Measurements from ENCODE around the gene NPM3. TPM values are rescaled to one million over a fixed set of nuclear protein-coding genes. Genes with fewer than 3 reads are reported as not detected.

NPM3 gene
- total and polyA plus RNA-seq, 7 experiments from 2014 or later, result 10.3 to 31.3 (median 15.5) TPM

GRCh38 chr10:101769541-101770180 lies 13.6 kb downstream of the NPM3 start:
- ATAC-seq (no peak), DNase-seq (no peak)
- H3K27me3 ChIP-seq (ENCODE audit: control insufficient read depth in 2 of 2, insufficient read depth in 2 of 2, low read length in 2 of 2), result peaks cover 0 to 14% of the 10 kb centered on the region in 2 donors
- no peak overlapping the region for H3K27ac Mint-ChIP-seq
- no peak overlapping the region for H3K27ac ChIP-seq (ENCODE audit: low read depth, low read length)
- no peaks in the 10 kb centered on the region for H3K9me3 ChIP-seq (ENCODE audit: control insufficient read depth in 2 of 3, low read length in 3 of 3)
- intact Hi-C loops (cut with micrococcal nuclease), result no loop called here
- peaks cover 0 to 8% of the 10 kb centered on the region in 2 donors for H3K4me1 ChIP-seq (ENCODE audit: control insufficient read depth in 2 of 2, insufficient read depth in 2 of 2, low read length in 2 of 2)
- H3K4me1 Mint-ChIP-seq, result peaks cover 3 to 14% (median 12%) of the 10 kb centered on the region in 7 donors
- ChIA-PET CTCF (no interaction called here), POLR2A (no interaction called here)
- peaks cover 38 to 73% (median 41%) of the 10 kb centered on the region in 5 donors for H3K27me3 Mint-ChIP-seq
- H3K36me3 ChIP-seq (ENCODE audit: control insufficient read depth in 2 of 3, insufficient read depth in 3 of 3, low read length in 3 of 3), result no peaks in the 10 kb centered on the region
- no peaks in the 10 kb centered on the region for H3K36me3 Mint-ChIP-seq
- H3K4me3 ChIP-seq (ENCODE audit: low read length), result no peak overlapping the region
- H3K4me3 Mint-ChIP-seq, result no peak overlapping the region
- H3K9me3 Mint-ChIP-seq, result no peaks in the 10 kb centered on the region

DNA sequence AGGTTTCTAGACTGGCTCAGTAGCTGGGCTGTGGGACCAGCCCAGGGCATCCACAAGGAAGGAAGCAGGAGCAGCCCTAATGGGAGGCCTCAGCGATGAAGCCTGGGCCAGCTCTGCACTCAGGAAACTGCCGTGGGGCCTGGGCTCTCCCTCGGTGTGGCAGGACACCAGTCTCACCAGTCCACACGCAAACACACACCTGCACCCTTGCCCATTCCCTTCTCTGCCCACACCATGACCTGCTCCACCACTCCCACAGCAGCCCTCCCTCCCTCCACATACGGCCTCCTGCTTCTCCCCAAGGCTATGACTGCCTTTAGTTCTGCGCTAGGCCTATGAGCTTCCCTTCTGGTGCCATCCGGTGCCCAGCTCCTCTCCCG lies 14.5 kb downstream of the NPM3 start:
- Histone ChIP-seq H3K27me3 (ENCODE audit: control insufficient read depth in 2 of 2, insufficient read depth in 2 of 2, low read length in 2 of 2) (peaks cover 0 to 6% of the 10 kb centered on the region in 2 donors), H3K4me3 (ENCODE audit: low read length) (no peak overlapping the region), H3K4me1 (ENCODE audit: control insufficient read depth in 2 of 2, insufficient read depth in 2 of 2, low read length in 2 of 2) (no peaks in the 10 kb centered on the region), H3K9me3 (ENCODE audit: control insufficient read depth in 2 of 3, low read length in 3 of 3) (no peaks in the 10 kb centered on the region), H3K36me3 (ENCODE audit: control insufficient read depth in 2 of 3, insufficient read depth in 3 of 3, low read length in 3 of 3) (no peaks in the 10 kb centered on the region), H3K27ac (ENCODE audit: low read depth, low read length) (no peak overlapping the region)
- ChIA-PET CTCF (no interaction called here), POLR2A (no interaction called here)
- ATAC-seq (no peak), DNase-seq (no peak)
- Mint-ChIP-seq H3K4me3 (no peak overlapping the region), H3K9me3 (no peaks in the 10 kb centered on the region), H3K27me3 (peaks cover 31 to 66% (median 32%) of the 10 kb centered on the region in 5 donors), H3K27ac (no peak overlapping the region), H3K36me3 (no peaks in the 10 kb centered on the region), H3K4me1 (peaks cover 3 to 5% (median 5%) of the 10 kb centered on the region in 7 donors)
- intact Hi-C loops (cut with micrococcal nuclease), result no loop called here

DNA sequence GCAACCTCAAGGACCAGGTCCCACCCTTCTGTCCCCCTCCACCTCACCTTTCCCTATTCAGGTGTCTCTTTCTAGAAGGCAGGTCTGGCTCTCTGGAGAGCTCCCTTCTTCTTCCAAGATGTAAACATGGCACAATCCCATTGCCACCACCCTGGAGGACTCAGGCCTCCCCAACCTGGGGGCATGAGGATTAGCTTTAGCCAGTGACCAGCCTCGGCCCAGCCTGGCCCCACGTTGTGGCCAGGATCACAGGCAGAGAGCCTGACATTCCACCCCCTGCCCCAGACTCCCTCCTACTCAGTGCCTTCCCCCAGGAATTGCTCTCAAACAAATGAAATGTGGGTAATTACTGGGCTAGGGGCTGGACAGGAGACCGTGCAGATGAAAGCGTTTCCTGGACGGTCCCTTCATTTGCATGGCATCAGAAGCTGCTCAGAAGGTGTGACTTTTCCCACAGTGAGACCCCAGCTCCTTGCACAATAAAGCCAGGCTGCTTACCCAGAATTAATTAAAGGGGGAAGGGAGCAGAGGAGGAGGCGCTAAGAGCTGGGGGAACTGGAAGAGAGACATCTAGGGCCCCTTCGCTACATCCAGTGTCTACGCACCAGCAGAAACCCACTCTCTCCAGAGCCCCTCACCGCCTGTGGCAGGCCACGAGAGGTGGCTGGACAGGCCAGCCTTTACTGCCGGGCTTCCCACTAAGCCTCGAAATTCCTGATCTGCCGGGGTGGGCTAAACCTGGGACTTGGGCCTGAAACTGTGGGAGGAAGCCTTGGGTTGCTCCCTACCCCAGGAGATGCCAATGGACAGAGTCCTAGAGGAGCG lies 15.1 kb downstream of the NPM3 start:
- POLR2A ChIA-PET, result no interaction called here
- Mint-ChIP-seq H3K4me1 (no peaks in the 10 kb centered on the region), H3K27ac (no peak overlapping the region), H3K36me3 (no peaks in the 10 kb centered on the region), H3K4me3 (no peak overlapping the region), H3K27me3 (peaks cover 26 to 60% (median 27%) of the 10 kb centered on the region in 5 donors), H3K9me3 (no peaks in the 10 kb centered on the region)
- intact Hi-C loops (cut with micrococcal nuclease), result no loop called here
- Histone ChIP-seq H3K4me1 (ENCODE audit: control insufficient read depth in 2 of 2, insufficient read depth in 2 of 2, low read length in 2 of 2) (no peaks in the 10 kb centered on the region), H3K36me3 (ENCODE audit: control insufficient read depth in 2 of 3, insufficient read depth in 3 of 3, low read length in 3 of 3) (no peaks in the 10 kb centered on the region), H3K9me3 (ENCODE audit: control insufficient read depth in 2 of 3, low read length in 3 of 3) (no peaks in the 10 kb centered on the region), H3K4me3 (ENCODE audit: low read length) (no peak overlapping the region), H3K27ac (ENCODE audit: low read depth, low read length) (no peak overlapping the region), H3K27me3 (ENCODE audit: control insufficient read depth in 2 of 2, insufficient read depth in 2 of 2, low read length in 2 of 2) (peaks cover 0 to 2% of the 10 kb centered on the region in 2 donors)
- ATAC-seq (no peak), DNase-seq (no peak)
- CTCF ChIA-PET, result interaction anchor here (0.6 kb wide), 1 partner anchor 69 kb away, joined by 4 read pairs; no protein-coding TSS in a partner anchor

DNA sequence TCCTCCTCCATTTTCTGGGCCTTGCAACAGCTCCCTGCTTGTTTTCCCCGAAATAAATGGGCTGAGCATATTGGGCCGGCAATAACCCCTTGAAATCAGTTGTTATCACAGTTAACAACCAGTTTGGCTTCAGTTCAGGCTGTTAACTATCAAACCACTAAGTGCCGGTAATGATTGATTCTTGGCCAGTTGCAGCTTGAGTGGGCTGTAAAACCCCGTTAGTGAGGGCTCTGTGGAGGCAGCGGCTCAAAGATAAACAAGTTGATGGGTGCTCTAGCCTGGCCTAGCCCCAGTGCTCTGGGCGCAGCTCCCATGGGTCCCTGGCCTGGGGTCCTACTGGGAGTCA lies 15.7 kb downstream of the NPM3 start:
- no peaks in the 10 kb centered on the region for H3K27me3 ChIP-seq (ENCODE audit: control insufficient read depth in 2 of 2, insufficient read depth in 2 of 2, low read length in 2 of 2)
- H3K4me3 ChIP-seq (ENCODE audit: low read length), result no peak overlapping the region
- ChIA-PET CTCF (interaction anchor here (0.6 kb wide), 1 partner anchor 69 kb away, joined by 4 read pairs; no protein-coding TSS in a partner anchor), POLR2A (no interaction called here)
- no peaks in the 10 kb centered on the region for H3K36me3 Mint-ChIP-seq
- intact Hi-C loops (cut with micrococcal nuclease), result no loop called here
- no peak overlapping the region for H3K4me3 Mint-ChIP-seq
- H3K4me1 Mint-ChIP-seq, result no peaks in the 10 kb centered on the region
- no peak overlapping the region for H3K27ac Mint-ChIP-seq
- H3K4me1 ChIP-seq (ENCODE audit: control insufficient read depth in 2 of 2, insufficient read depth in 2 of 2, low read length in 2 of 2), result no peaks in the 10 kb centered on the region
- no peaks in the 10 kb centered on the region for H3K9me3 ChIP-seq (ENCODE audit: control insufficient read depth in 2 of 3, low read length in 3 of 3)
- H3K27ac ChIP-seq (ENCODE audit: low read depth, low read length), result no peak overlapping the region
- peaks cover 20 to 54% (median 23%) of the 10 kb centered on the region in 5 donors for H3K27me3 Mint-ChIP-seq
- no peaks in the 10 kb centered on the region for H3K9me3 Mint-ChIP-seq
- ATAC-seq, result no peak
- no peak for DNase-seq
- H3K36me3 ChIP-seq (ENCODE audit: control insufficient read depth in 2 of 3, insufficient read depth in 3 of 3, low read length in 3 of 3), result no peaks in the 10 kb centered on the region

- Mint-ChIP-seq H3K4me3 (no peak overlapping the region), H3K9me3 (no peaks in the 10 kb centered on the region), H3K36me3 (no peaks in the 10 kb centered on the region), H3K4me1 (no peaks in the 10 kb centered on the region), H3K27me3 (peaks cover 15 to 50% (median 17%) of the 10 kb centered on the region in 5 donors), H3K27ac (no peak overlapping the region)
- Histone ChIP-seq H3K4me3 (ENCODE audit: low read length) (no peak overlapping the region), H3K27me3 (ENCODE audit: control insufficient read depth in 2 of 2, insufficient read depth in 2 of 2, low read length in 2 of 2) (no peaks in the 10 kb centered on the region), H3K9me3 (ENCODE audit: control insufficient read depth in 2 of 3, low read length in 3 of 3) (no peaks in the 10 kb centered on the region), H3K27ac (ENCODE audit: low read depth, low read length) (no peak overlapping the region), H3K4me1 (ENCODE audit: control insufficient read depth in 2 of 2, insufficient read depth in 2 of 2, low read length in 2 of 2) (no peaks in the 10 kb centered on the region), H3K36me3 (ENCODE audit: control insufficient read depth in 2 of 3, insufficient read depth in 3 of 3, low read length in 3 of 3) (no peaks in the 10 kb centered on the region)
- ATAC-seq, result no peak
- intact Hi-C loops (cut with micrococcal nuclease), result no loop called here
- POLR2A ChIA-PET, result no interaction called here
- CTCF ChIA-PET, result interaction anchor here (0.6 kb wide), 1 partner anchor 70 kb away, joined by 4 read pairs; no protein-coding TSS in a partner anchor
- no peak for DNase-seq
Measured at GRCh38 chr10:101766753-101767599, 16.3 kb downstream of the NPM3 start.

- ChIA-PET POLR2A (no interaction called here), CTCF (interaction anchor here (0.6 to 0.7 kb wide), 2 partner anchors 1131 to 1564 kb away, joined by 3 to 5 read pairs; no protein-coding TSS in a partner anchor)
- no peak overlapping the region for H3K4me3 Mint-ChIP-seq
- no peak overlapping the region for H3K27ac Mint-ChIP-seq
- Histone ChIP-seq H3K4me3 (ENCODE audit: low read length) (no peak overlapping the region), H3K9me3 (ENCODE audit: control insufficient read depth in 2 of 3, low read length in 3 of 3) (no peaks in the 10 kb centered on the region), H3K4me1 (ENCODE audit: control insufficient read depth in 2 of 2, insufficient read depth in 2 of 2, low read length in 2 of 2) (no peaks in the 10 kb centered on the region), H3K36me3 (ENCODE audit: control insufficient read depth in 2 of 3, insufficient read depth in 3 of 3, low read length in 3 of 3) (no peaks in the 10 kb centered on the region), H3K27ac (ENCODE audit: low read depth, low read length) (no peak overlapping the region), H3K27me3 (ENCODE audit: control insufficient read depth in 2 of 2, insufficient read depth in 2 of 2, low read length in 2 of 2) (no peaks in the 10 kb centered on the region)
- DNase-seq, result no peak
- H3K27me3 Mint-ChIP-seq, result peaks cover 11 to 44% (median 12%) of the 10 kb centered on the region in 5 donors
- H3K9me3 Mint-ChIP-seq, result no peaks in the 10 kb centered on the region
- ATAC-seq, result no peak
- no peaks in the 10 kb centered on the region for H3K36me3 Mint-ChIP-seq
- intact Hi-C loops (cut with micrococcal nuclease), result no loop called here
- no peaks in the 10 kb centered on the region for H3K4me1 Mint-ChIP-seq
Measured at GRCh38 chr10:101766306-101766705, 16.9 kb downstream of the NPM3 start.
